Measurements from ENCODE around the gene NBPF12.
"Not testable (repeated sequence)": the region's sequence is repeated elsewhere in the genome, so short reads cannot be mapped to it uniquely, and the experiment has no call there.

Gene NBPF12

GRCh38 chr1:146938242-146938902, at the start of gene NBPF12:
NBPF12 (plus strand) TSS chr1:146938324; CDS start chr1:146960144, 21,820 bp downstream.
- DNase-seq, result peak; percentile 87

- DNase-seq, result not testable (repeated sequence)
Measured at GRCh38 chr1:146891355-146891754, 46.8 kb upstream of the NBPF12 start.

GRCh38 chr1:146892331-146892730, 45.8 kb upstream of the NBPF12 start:
- not testable (repeated sequence) for DNase-seq

GRCh38 chr1:146907565-146908261, 30.4 kb upstream of the NBPF12 start:
- DNase-seq, result not testable (repeated sequence)

- DNase-seq, result not testable (repeated sequence)
Measured at GRCh38 chr1:146912975-146913374, 25.1 kb upstream of the NBPF12 start.

- DNase-seq, result not testable (repeated sequence)
Measured at GRCh38 chr1:146920811-146921210, 17.3 kb upstream of the NBPF12 start.

- DNase-seq, result not testable (repeated sequence)
Measured at GRCh38 chr1:146922614-146923013, 15.5 kb upstream of the NBPF12 start.

- not testable (repeated sequence) for DNase-seq
Measured at GRCh38 chr1:146924106-146924505, 14.0 kb upstream of the NBPF12 start.

GRCh38 chr1:146926413-146926812, 11.7 kb upstream of the NBPF12 start:
- not testable (repeated sequence) for DNase-seq

GRCh38 chr1:146930225-146930624, 7.9 kb upstream of the NBPF12 start:
- not testable (repeated sequence) for DNase-seq

GRCh38 chr1:146934390-146935223, 3.5 kb upstream of the NBPF12 start:
- not testable (repeated sequence) for DNase-seq

- DNase-seq, result not testable (repeated sequence)
Measured at GRCh38 chr1:146937462-146937861, 662 bp upstream of the NBPF12 start.

- peak; percentile 40 for DNase-seq
Measured at GRCh38 chr1:146938927-146939786, 1.0 kb downstream of the NBPF12 start.

GRCh38 chr1:146940293-146940692, 2.2 kb downstream of the NBPF12 start:
- DNase-seq, result not testable (repeated sequence)

GRCh38 chr1:146943342-146943886, 5.3 kb downstream of the NBPF12 start:
- DNase-seq, result not testable (repeated sequence)

GRCh38 chr1:146948127-146948526, 10.0 kb downstream of the NBPF12 start:
- not testable (repeated sequence) for DNase-seq

- DNase-seq, result not testable (repeated sequence)
Measured at GRCh38 chr1:146964340-146964739, 26.2 kb downstream of the NBPF12 start.

- DNase-seq, result not testable (repeated sequence)
Measured at GRCh38 chr1:146966351-146966750, 28.2 kb downstream of the NBPF12 start.

- DNase-seq, result not testable (repeated sequence)
Measured at GRCh38 chr1:146970656-146971055, 32.5 kb downstream of the NBPF12 start.

- not testable (repeated sequence) for DNase-seq
Measured at GRCh38 chr1:146972681-146973080, 34.6 kb downstream of the NBPF12 start.

GRCh38 chr1:146985855-146986254, 47.7 kb downstream of the NBPF12 start:
- not testable (repeated sequence) for DNase-seq

GRCh38 chr1:146986450-146986849, 48.3 kb downstream of the NBPF12 start:
- DNase-seq, result not testable (repeated sequence)
